ENCODE measurements around the gene ZFR.
"Not testable (repeated sequence)": the region's sequence is repeated elsewhere in the genome, so short reads cannot be mapped to it uniquely, and the experiment has no call there.

Gene ZFR

GRCh38 chr5:32403760-32404159 is 40.8 kb downstream of the ZFR start:
- no peak for DNase-seq

GRCh38 chr5:32400401-32400800 is 44.1 kb downstream of the ZFR start:
- no peak for DNase-seq

GRCh38 chr5:32398754-32399153 is 45.8 kb downstream of the ZFR start:
- not testable (repeated sequence) for DNase-seq

DNA sequence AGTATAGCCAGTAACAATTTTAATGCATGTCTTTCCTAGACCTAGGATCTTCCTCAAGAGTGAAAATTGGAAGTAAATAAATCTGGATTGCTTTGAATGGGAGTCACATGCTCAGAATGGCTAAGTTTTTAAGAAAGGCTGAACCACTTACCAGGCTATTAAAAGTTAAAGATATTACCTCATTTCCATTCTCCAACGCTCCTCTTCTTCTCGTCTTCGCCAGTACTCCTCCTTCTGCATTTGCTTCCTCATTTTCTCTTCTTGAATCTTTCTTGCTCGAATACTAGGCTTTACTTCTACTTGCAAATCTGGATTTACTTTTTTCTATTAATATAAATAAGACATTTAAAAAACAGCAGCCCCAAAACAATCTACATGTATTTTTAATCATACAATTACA is 49.6 kb downstream of the ZFR start:
- no peak for DNase-seq

GRCh38 chr5:32392039-32392438 is 52.5 kb downstream of the ZFR start:
- no peak for DNase-seq

DNA sequence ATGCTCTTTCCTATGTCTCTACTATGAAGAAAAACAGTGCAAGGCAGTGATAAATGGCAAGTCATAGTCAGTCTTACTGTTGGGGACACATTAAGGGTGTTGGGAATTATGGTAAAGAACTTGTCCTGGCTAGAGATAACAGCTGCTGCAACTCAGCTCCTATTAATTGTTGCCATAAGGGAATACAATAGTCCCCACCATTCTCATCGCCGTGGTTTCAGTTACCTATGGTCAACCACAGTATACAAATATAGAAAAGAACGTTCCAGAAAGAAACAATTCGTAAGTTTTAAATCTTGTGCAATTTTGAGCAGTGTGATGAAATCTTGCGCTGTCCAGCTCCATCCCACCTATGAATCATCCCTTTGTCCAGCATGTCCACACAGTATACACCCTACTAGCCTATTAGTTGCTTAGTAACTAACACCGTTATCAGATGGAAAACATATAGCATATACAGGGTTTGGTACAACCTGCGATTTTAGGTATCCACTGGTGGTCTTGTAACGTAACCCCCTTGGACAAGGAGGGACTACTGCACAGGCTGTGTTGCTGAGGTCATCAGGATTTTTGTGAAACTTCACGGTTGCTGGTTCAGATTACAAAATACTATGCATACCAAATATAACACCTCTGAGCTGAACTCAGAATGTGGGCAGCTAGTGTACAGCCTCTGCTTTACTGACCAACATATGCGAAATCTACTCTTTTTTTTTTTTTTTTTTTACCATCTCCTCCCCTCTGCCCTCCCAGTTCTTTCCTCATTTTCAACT is 53.5 kb downstream of the ZFR start:
- no peak for DNase-seq

GRCh38 chr5:32388432-32389129 is 56.0 kb downstream of the ZFR start:
- no peak for DNase-seq

DNA sequence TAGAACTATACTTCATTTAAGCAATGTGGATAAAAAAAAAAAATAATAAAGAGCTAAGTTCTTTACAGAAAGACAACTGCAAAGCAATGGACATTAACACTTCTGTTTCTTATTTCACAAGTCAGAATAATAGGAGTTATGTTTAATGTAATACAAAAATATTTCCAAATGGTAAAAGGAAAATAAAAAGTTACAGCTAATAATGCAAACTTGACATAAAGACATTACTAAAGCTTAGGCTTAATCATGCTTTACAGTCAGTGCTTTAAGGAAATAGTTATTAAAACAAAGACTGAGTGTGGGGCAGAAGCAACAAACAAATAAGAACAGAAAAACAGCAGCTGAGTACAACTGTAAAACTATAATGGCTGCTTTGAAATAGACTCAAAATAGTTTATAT is 56.7 kb downstream of the ZFR start:
- DNase-seq: no peak

DNA sequence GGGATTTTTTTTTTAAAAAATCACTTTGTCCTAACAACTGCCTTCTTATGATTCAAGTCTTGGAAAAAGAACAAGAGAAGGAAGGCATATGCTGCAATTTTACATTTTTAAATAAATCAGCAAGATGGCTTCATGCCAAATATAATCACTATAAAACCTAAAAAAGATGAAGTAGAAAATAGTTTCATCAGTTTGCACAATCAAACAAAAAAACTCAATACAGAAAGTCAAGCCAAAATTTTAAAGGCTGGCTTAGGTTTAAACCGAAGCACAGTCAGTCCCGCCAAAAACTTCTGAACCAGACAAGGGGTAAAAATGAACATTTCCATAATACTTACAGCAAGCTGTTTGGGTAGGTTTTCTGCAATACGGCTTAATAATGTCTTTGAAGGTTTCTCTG is 57.3 kb downstream of the ZFR start:
- DNase-seq: no peak

GRCh38 chr5:32384621-32385020 is 59.9 kb downstream of the ZFR start:
- no peak for DNase-seq

GRCh38 chr5:32383586-32383985 is 61.0 kb downstream of the ZFR start:
- DNase-seq: no peak

GRCh38 chr5:32383065-32383464 is 61.5 kb downstream of the ZFR start:
- no peak for DNase-seq

DNA sequence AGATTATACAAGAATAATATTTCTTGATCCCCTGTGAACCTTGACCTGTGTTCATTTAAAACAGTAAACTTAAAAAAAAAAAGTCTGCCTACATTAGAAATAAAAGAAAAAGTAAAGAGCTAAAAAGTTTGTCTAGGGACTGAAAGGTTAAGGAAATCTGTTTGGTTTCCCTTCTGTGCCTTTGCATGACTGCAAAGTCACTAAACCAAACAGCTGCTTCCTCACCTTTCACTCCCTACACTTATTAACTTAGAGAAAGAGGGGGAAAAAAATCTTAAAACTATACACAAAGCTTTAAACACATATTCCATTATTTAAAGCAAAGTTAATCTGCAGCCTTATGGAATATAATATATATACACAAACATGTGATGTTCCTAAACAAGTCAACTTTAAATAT is 65.1 kb downstream of the ZFR start:
- no peak for DNase-seq

- DNase-seq: no peak
These were observed 65.6 kb downstream of the ZFR start for GRCh38 chr5:32378966-32379365.

DNA sequence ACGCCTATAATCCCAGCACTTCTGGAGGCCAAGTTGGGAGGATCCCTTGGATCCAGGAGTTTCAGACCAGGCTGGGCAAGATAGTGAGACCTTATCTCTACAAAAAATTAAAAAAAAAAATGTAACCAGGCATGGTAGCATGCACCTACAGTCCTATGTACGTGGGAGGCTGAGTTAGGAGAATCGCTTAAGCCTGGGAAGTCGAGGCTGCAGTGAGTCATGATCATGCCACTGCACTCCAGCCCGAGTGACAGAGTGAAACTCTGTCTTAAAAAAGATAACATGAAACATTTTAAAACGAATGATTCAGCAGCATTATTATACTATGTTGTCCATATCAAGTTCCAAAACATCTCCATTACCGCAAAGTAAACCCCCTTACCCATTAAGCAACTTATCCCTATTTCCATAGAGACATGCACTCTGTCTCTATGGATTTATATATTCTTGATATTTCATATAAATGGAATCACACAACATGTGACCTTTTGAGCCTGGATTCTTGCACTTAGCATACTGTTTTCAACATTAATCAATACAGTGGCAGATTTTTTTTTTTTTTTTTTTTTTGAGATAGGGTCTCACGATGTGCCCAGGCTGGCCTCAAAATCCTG is 74.9 kb downstream of the ZFR start:
- DNase-seq: no peak

DNA sequence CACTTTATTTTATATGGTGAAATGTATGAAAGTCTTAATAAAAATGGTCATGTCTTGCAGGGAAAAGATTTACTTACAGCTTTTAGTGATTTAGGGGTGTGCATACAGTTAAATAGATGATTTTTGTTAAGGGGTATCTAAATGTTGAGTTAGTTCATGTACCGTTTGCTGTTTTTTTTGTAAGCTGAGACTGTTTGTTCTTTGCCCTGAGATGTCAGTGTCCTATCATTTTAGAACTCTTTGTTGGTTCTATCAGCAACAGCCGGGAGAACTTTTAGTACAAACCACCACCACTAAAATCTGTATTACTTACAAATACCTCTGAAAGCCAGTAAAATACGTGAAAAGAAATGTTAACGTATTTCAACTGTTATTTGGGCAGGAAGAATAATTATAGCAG is 75.5 kb downstream of the ZFR start:
- DNase-seq: no peak

GRCh38 chr5:32367271-32367670 is 77.3 kb downstream of the ZFR start:
- DNase-seq: not testable (repeated sequence)

DNA sequence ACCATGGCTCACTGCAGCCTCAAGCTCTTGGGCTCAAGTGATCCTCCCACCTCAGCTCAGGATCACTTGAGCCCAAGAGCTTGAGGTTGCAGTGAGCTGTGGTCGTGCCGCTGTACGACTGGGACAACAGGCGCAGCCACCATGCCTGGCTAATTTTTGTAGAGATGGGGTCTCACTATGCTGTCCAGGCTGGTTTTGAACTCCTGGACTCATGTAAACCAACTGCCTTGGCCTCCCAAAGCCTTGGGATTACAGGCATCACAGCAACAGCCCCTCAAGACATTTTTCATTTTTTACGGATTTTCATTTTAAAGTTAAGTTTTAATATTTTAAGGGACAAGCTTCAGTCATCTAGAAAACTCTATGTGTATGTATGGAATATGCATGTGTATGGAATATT is 78.9 kb downstream of the ZFR start:
- DNase-seq: no peak

- DNase-seq: no peak
These were observed 81.5 kb downstream of the ZFR start for GRCh38 chr5:32363030-32363429.

DNA sequence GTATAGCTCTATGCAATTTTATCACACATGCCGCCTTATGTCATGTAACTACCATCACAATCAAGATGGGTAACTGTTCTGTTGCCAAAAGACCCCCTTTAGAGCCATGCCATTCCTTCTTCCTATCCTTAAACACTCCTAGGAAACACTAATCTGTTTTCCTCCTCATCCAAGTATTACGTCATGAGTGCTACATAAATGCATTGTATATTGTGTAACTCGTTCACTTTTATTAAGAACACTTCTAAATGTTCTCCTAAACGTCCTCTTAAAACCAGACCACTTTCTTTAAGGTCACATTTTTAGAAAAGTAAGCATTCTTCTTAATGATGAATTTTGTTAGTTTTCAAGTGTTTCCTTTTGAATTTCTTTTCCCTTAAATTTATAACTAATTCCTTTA is 82.0 kb downstream of the ZFR start:
- no peak for DNase-seq

GRCh38 chr5:32360906-32361305 is 83.6 kb downstream of the ZFR start:
- no peak for DNase-seq

DNA sequence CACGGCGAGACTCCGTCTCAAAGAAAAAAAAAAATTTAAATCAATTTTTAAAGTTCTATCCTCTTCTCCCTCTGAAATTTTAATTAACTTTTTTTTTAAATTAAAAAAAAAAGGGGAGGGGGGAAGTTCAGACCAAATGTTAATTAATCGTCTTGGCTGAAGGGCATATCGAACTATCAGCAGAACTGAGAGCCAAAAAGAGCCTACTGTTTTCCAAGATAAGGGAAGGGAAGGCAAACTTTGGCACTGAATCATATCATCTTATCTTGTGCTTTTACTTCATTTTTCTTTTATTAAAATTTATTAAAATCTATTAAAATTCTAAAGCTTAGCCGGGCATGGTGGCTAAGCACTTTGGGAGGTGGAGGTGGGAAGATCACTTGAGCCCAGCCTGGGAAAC is 85.9 kb downstream of the ZFR start:
- DNase-seq: no peak

DNA sequence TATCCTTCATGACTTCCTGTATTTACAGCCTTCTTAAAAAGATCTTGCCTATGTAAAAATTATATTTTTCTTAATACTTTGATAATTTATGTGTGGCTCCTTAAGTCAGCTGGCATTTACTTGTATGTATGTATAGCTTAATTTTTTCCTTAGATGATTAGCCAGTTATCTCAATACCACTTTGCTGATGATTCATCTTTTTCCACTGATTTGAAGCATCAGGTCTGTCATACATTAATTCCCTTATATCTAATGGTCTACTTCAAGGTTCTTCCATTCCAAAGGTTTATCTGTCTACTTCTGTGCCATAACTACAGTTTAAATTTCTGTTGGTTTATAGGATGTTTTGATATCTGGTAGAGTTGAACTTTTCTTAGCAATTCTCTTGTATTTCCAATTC is 86.9 kb downstream of the ZFR start:
- no peak for DNase-seq

- DNase-seq: no peak
These were observed 88.9 kb downstream of the ZFR start for GRCh38 chr5:32355686-32356085.
